IPS-18a (cell line): ENCODE data around the gene PTPRS.
"Not testable (repeated sequence)": the region's sequence is repeated elsewhere in the genome, so short reads cannot be mapped to it uniquely, and the experiment has no call there.

ENCODE experiments used
- H3K27ac ChIP-seq: one replicate; pipeline ENCODE4 v1.5.1; 2013; ENCODE audit warnings: low read length
- H3K27me3 ChIP-seq: one replicate; pipeline ENCODE4 v1.6.1; 2013; ENCODE audit warnings: mild to moderate bottlenecking, low read length; ENCODE audit not compliant: control insufficient read depth, insufficient read depth
- H3K36me3 ChIP-seq: one replicate; pipeline ENCODE4 v1.6.1; 2013; ENCODE audit warnings: low read depth, low read length; ENCODE audit not compliant: control insufficient read depth
- H3K4me1 ChIP-seq: one replicate; pipeline ENCODE4 v1.6.1; 2013; ENCODE audit warnings: low read depth, low read length; ENCODE audit not compliant: control insufficient read depth
- H3K4me3 ChIP-seq: one replicate; pipeline ENCODE4 v1.5.1; 2013; ENCODE audit warnings: low read length
- H3K9ac ChIP-seq: one replicate; pipeline ENCODE4 v1.6.1; 2013; ENCODE audit warnings: mild to moderate bottlenecking, low read length, moderate library complexity
- H3K9me3 ChIP-seq: one replicate; pipeline ENCODE4 v1.6.1; 2013; ENCODE audit warnings: low read depth, low read length; ENCODE audit not compliant: control insufficient read depth

PTPRS gene

DNA sequence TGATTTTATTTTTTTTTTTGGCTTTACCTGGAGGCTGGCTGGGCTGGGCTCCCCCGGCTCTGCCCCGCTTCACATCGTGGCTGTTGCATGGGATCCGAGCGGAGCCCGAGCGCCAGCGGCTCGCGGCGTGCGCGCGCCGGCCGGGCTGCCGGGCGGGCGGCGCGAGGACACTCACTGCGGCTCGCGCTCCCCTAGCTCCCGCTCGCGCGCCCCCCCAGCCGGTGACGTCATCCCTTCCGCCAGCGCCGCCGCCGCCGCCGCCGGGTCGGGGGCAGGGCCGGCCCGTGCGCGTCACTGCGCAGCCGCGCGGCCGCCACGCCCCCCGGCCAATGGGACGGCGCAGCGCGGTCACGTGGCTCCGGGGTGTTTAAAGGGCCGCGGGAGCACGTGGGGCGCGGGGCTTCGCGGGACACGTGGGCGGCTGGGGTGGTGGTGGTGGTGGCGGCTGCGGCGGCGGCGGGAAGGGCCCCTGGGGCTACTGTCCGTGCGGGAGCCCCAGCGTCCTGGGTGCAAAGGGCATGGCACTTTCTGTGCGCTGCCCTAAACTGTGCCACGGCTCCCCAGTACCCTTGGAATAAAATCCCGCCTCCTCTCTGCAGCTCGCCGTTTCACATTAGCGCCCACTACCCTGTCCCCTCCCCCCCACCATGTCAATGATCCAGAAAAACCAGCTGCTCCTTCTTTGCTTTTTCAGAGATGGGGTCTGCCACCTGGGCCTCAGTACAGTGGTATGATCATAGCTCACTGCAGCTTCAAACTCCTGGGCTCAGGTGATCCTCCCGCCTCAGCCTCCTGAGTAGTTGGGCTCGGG, at the start of gene PTPRS:
TSS of gene PTPRS (minus strand) at position 176 of the 811 bp plus-strand sequence. CDS start 54,672 bp downstream, outside the sequence.
- H3K9me3 ChIP-seq: no peaks in the 10 kb centered on the region
- H3K4me3 ChIP-seq: peak within 1 kb of the TSS; percentile 70
- peaks cover 22% of the 10 kb centered on the region for H3K27me3 ChIP-seq
- peaks cover 12% of the 10 kb centered on the region for H3K4me1 ChIP-seq
- no peaks in the 10 kb centered on the region for H3K36me3 ChIP-seq
- no peak within 1 kb of the TSS for H3K27ac ChIP-seq
- peak within 1 kb of the TSS; percentile 83 for H3K9ac ChIP-seq

DNA sequence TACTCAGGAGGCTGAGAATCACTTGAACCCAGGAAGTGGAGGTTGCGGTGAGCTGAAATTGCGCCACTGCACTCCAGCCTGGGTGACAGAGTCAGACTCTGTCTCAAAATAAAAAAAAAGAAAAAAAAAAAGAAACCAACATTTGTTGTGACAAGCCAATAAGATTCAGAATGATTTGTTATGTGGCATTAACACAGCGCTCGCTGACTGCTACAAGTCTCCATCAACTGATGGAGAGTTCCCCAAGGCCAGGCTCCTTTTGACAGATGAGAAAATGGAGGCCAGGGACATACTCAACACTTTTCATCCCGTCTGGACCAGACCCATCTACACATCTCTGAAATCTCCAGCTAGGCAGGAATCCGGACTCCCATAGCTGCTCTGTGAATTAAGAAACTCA, 48.7 kb upstream of the PTPRS start:
- Histone ChIP-seq H3K27ac (no peak overlapping the region), H3K4me3 (no peak overlapping the region), H3K9me3 (no peaks in the 10 kb centered on the region), H3K27me3 (no peaks in the 10 kb centered on the region), H3K36me3 (no peaks in the 10 kb centered on the region), H3K4me1 (peaks cover 8% of the 10 kb centered on the region), H3K9ac (no peak overlapping the region)

DNA sequence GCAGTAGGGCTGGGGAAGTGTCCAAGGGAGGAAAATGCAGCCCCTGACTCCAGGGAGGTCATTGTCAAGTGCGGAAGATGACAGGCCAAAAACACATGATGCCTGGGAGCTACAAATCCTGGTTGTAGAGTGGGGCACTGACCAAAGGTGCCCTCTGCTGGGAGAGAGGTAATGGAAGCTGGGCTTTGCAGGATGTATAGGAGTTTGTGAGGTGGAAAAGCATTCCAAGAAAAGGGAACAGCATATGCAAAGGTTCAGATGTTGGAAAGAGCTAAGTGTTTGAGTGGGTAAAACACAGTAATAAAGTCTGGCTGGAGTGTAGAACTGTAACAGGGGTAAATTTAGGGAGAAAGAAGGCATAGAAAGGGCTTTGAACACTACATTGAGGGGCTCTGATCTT, 46.9 kb upstream of the PTPRS start:
- H3K36me3 ChIP-seq: no peaks in the 10 kb centered on the region
- no peak overlapping the region for H3K9ac ChIP-seq
- H3K4me1 ChIP-seq: no peaks in the 10 kb centered on the region
- no peak overlapping the region for H3K4me3 ChIP-seq
- H3K27ac ChIP-seq: no peak overlapping the region
- no peaks in the 10 kb centered on the region for H3K9me3 ChIP-seq
- H3K27me3 ChIP-seq: no peaks in the 10 kb centered on the region

GRCh38 chr19:5386841-5387240, 46.2 kb upstream of the PTPRS start:
- Histone ChIP-seq H3K9me3 (no peaks in the 10 kb centered on the region), H3K36me3 (no peaks in the 10 kb centered on the region), H3K27ac (no peak overlapping the region), H3K4me3 (no peak overlapping the region), H3K27me3 (no peaks in the 10 kb centered on the region), H3K4me1 (no peaks in the 10 kb centered on the region), H3K9ac (no peak overlapping the region)

DNA sequence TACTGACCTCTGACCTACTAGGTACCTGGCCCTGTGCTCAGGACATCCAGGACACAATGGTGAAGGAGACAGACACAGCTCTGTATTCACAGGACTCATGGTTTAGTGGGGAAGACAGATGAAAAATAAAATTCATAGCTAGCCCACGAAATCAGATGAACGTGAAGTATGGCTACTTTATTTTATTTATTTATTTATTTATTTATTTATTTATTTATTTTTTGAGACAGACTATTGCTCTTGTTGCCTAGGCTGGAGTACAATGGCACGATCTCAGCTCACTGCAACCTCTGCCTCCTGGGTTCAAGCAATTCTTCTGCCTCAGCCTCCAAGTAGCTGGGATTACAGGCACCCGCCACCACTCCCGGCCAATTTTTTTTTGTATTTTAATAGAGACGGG, 40.6 kb upstream of the PTPRS start:
- H3K9me3 ChIP-seq, H3K27me3 ChIP-seq, H3K27ac ChIP-seq, H3K4me1 ChIP-seq, H3K9ac ChIP-seq, H3K4me3 ChIP-seq, H3K36me3 ChIP-seq: not testable (repeated sequence)

DNA sequence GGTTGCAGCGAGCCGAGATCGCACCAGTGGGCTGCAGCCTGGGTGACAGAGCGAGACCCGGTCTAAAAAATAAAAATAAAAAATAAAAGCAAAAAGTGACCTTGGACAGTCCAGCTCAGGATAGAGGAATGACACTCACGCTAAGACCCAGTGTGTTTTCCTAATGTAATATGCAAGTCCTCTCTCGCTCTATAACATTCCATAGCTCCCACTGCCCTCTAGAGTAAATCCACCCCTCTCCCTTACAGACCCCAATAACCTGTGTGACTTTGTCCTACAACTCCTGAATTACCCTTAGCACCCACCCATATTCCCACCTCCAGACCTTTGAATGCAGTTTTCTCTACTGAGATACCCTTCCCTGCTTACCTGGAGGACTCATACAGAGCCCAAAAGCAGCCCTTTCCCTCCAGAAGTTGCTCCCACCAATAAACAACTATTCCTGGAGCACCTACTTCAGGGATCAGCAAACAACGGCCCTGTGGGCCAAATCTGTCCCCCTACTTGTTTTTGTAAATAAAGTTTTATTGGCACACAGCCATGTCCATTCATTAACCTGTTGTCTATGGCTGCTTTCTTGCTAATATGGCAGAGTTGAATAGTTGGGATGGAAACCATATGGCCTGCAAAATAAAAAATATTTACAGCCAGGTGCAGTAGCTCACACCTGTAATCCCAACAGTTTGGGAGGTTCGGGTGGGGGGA, 39.8 kb upstream of the PTPRS start:
- no peaks in the 10 kb centered on the region for H3K36me3 ChIP-seq
- no peaks in the 10 kb centered on the region for H3K9me3 ChIP-seq

GRCh38 chr19:5376928-5377327, 36.3 kb upstream of the PTPRS start:
- Histone ChIP-seq H3K36me3 (no peaks in the 10 kb centered on the region), H3K9ac (no peak overlapping the region), H3K27ac (no peak overlapping the region), H3K4me3 (no peak overlapping the region), H3K27me3 (peaks cover 5% of the 10 kb centered on the region), H3K9me3 (no peaks in the 10 kb centered on the region), H3K4me1 (no peaks in the 10 kb centered on the region)

More for the DNA sequence above, 39.8 kb upstream of the PTPRS start:
- Histone ChIP-seq H3K9ac (no peak overlapping the region), H3K4me1 (no peaks in the 10 kb centered on the region), H3K27ac (no peak overlapping the region), H3K4me3 (no peak overlapping the region), H3K27me3 (no peaks in the 10 kb centered on the region)

- H3K4me3 ChIP-seq: no peak overlapping the region
- H3K27ac ChIP-seq: no peak overlapping the region
- H3K9me3 ChIP-seq: no peaks in the 10 kb centered on the region
- no peaks in the 10 kb centered on the region for H3K36me3 ChIP-seq
- H3K4me1 ChIP-seq: no peaks in the 10 kb centered on the region
- no peak overlapping the region for H3K9ac ChIP-seq
- H3K27me3 ChIP-seq: peaks cover 5% of the 10 kb centered on the region
Observed at GRCh38 chr19:5372572-5373200, 32.1 kb upstream of the PTPRS start.

- Histone ChIP-seq H3K4me3 (no peak overlapping the region), H3K27ac (no peak overlapping the region), H3K9me3 (no peaks in the 10 kb centered on the region), H3K27me3 (peaks cover 5% of the 10 kb centered on the region), H3K4me1 (no peaks in the 10 kb centered on the region), H3K36me3 (no peaks in the 10 kb centered on the region), H3K9ac (no peak overlapping the region)
Observed at GRCh38 chr19:5369962-5370367, 29.4 kb upstream of the PTPRS start.

DNA sequence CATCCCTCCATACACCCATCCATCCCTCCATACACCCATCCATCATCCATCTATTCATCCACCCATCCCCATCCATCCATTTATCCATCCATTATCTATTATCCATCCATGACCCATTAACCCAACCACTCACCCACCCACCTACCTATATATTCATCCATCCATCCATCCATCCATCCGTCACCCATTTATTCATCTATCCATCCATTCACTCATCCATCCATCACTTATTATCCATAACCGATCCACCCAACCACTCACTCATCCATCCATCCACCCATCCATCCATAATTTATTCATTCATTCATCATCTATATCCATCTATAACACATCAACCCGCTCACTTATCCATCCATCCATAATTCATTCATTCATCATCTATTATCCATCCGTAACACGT, 28.7 kb upstream of the PTPRS start:
- Histone ChIP-seq H3K9me3 (no peaks in the 10 kb centered on the region), H3K4me3 (no peak overlapping the region), H3K27me3 (peaks cover under 1% of the 10 kb centered on the region), H3K4me1 (peaks cover 6% of the 10 kb centered on the region), H3K36me3 (no peaks in the 10 kb centered on the region), H3K27ac (no peak overlapping the region), H3K9ac (no peak overlapping the region)

DNA sequence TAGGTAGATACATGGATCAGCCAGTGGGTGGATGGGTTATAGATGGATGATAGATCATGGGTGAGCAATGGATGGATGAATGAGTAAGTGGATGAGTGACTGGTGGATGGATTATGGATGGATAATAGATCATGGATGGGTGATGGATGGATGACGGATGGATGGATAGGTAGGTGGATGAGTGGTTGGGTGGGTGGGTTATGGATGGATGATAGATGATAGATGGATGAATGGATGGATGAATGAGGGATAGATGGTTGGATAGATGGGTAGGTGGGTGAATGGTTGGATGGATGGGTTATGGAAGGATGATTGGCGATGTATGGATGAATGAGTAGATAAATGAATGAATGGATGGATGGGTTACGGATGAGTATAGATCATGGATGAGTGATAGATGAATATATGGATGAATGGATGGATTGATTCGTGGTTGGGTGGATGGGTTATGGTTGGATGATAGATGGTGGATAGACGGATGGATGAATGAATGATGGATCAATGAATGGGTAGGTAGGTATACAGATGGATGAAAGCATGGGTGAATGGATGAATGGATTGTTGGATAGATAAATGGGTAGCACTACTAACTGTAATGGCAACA, 27.0 kb upstream of the PTPRS start:
- Histone ChIP-seq H3K4me3 (no peak overlapping the region), H3K4me1 (peaks cover 7% of the 10 kb centered on the region)

More for the DNA sequence above, 27.0 kb upstream of the PTPRS start:
- Histone ChIP-seq H3K27me3 (no peaks in the 10 kb centered on the region), H3K9me3 (no peaks in the 10 kb centered on the region), H3K36me3 (no peaks in the 10 kb centered on the region), H3K27ac (no peak overlapping the region), H3K9ac (no peak overlapping the region)
